Cortex of kidney (tissue), 1 donor: ENCODE results near the gene ELMO1.

Source experiments
- DNase-seq: peaks from one replicate; lab custom pipeline; 2025; lab: John Stamatoyannopoulos, UW

The ELMO1 gene

DNA sequence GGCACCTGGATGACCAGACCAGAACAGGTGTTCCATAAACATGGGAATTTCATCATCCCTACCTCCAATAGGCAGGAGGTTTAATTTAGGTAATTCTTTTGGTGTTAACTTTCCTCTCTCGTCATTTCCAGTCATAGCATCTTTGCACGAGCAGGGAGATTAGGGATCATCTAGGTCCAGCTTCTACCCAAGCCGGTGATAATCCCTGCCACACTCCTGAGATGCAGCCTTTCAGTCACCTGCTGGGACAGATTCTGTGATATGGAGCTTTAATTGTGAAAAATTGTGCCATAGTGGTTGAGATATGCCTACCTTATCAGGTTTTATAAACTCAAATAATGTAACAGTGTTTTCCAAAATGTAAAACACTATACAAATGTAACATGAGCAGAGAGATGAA lies 532.5 kb downstream of the ELMO1 start:
- DNase-seq = no peak

GRCh38 chr7:36911788-36912187 lies 536.9 kb downstream of the ELMO1 start:
- no peak for DNase-seq

GRCh38 chr7:36910859-36911258 lies 537.8 kb downstream of the ELMO1 start:
- DNase-seq = no peak

- DNase-seq = no peak
Observed at GRCh38 chr7:36910401-36910800, 538.3 kb downstream of the ELMO1 start.

GRCh38 chr7:36906956-36907635 lies 541.6 kb downstream of the ELMO1 start:
- no peak for DNase-seq

DNA sequence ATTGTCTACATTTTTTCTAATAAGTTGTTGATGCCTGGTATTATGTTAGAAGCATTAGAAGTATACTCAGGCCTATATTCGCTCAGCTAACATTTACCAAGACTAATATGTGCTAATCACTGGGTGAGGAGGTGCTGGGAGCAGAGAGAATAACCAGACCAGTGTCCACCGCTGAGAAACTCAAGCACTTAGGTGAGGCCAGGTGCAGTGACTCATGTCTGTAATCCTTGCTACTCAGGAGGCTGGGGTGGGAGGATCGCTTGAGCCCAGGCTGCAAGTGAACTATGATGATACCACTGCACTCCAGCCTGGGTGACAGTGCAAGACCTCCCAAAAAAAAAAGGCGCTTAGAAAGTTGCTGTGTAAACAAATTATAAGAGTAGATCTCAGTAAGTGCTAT lies 542.2 kb downstream of the ELMO1 start:
- no peak for DNase-seq

DNA sequence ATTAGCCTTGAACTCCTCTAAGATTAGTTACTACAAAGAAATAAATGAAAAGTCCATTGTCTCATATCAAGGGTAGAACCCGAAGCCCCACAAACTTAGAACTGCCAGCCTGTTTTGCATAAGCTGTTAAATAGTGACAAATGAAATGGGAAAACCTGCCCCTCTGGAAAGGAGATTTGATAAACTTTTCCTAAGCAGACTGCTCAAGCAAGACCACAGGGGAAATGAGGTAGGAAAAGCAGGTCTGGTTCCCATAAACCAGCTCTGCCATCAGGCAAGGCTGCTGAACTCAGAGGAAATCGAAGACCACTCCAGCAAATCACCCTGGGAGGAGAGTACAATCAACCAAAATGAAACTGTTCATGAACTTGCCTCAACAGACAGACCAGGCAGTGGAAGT lies 542.8 kb downstream of the ELMO1 start:
- DNase-seq = no peak

DNA sequence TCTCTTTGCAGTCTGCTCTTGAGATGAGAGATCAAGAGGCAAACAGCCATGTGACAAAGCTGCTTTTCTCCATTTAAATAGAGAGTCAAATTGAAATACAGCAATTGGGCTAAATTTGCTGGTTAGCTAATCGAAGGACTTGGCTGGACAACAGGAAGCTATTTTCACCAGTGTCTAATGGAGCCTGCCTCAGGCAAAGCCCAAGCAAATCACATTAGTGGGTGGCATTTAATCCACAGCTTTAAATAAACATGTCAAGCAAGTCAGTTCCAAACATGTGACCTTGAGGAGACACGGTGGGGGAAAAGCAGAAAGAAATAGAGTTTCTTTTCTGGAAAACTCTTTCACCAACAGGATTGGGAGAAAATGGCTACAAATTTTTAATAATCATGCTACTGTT lies 543.9 kb downstream of the ELMO1 start:
- no peak for DNase-seq

DNA sequence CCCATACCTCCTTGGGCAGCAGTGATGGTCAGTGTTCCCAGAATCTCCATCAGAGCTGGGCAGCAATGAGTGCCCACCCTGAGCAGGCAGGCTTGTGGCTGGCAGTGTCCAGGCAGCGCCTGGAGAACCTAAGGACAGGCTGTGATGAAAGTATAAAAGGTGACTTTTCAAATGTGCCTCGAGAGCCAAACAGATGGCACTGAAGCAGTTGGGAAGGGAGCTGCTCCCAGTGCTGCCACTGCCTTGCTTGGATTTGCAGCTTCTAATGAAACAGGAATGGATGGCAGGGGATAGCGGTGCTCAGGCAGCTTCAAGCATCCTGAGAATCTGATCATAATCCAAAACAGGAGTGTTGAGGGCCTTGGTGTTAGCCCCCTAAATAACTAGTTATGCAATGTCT lies 544.6 kb downstream of the ELMO1 start:
- DNase-seq = no peak

GRCh38 chr7:36900988-36901710 lies 547.5 kb downstream of the ELMO1 start:
- DNase-seq = no peak

GRCh38 chr7:36898186-36898585 lies 550.5 kb downstream of the ELMO1 start:
- no peak for DNase-seq

GRCh38 chr7:36896956-36897590 lies 551.6 kb downstream of the ELMO1 start:
- no peak for DNase-seq

GRCh38 chr7:36896418-36896817 lies 552.2 kb downstream of the ELMO1 start:
- DNase-seq = no peak

- DNase-seq = no peak
Observed at GRCh38 chr7:36895192-36895591, 553.5 kb downstream of the ELMO1 start.

DNA sequence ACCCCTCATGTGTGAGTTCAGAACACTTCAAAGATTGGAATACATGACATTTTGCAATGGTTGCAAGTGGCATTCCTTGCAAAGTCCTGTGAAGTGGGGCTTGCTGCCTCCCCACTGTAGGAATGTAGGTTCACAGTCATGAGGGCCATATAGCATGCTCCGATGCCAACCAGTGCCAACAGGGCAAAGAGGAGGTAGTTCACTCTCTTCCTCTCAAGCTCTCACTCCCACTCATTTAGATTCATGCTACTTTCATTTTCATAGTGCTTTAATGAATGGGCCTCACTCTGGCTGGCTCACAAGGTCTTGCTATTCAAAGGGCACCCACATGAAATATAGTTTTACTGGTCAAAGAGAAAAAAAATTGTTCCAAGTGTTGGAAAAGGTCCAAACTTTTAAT lies 554.5 kb downstream of the ELMO1 start:
- no peak for DNase-seq

GRCh38 chr7:36889182-36889581 lies 559.5 kb downstream of the ELMO1 start:
- no peak for DNase-seq

DNA sequence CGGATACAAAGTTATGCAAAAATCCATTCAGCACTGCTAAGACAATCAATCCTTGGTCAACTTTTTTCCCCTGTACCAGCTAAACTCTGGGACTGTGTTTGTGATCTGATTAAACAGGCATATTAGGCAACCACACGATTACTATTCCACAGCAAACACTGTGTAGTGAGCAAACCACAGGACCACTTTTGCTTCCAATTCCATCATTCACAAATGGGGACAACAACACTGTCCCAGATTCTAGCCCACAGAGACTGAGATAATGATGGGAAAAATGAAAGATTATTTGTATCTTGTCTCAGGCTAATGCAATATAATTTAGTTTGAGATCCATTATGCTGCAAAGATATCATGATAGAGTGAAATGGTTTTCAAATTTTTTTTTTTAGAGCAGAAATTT lies 560.7 kb downstream of the ELMO1 start:
- DNase-seq = no peak

GRCh38 chr7:36887233-36887632 lies 561.4 kb downstream of the ELMO1 start:
- no peak for DNase-seq

DNA sequence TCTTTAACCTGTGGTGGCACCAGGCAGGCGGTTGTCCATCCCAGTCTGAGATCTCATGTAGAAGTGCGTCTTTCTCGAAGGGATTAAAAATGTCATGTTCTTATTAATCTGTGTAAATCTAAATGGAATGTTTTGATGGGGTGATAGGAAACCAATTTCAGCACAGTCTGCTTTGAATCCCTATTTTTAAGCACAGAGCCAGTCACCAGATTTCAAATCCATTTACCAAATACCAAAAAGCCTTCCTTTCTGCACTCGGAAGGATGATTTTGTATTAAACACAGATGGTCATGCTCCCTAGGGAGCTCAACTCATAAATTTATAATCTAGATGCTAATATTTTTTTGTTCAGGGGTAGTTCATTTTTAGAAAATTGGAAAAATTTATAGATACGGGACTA lies 563.8 kb downstream of the ELMO1 start:
- no peak for DNase-seq

DNA sequence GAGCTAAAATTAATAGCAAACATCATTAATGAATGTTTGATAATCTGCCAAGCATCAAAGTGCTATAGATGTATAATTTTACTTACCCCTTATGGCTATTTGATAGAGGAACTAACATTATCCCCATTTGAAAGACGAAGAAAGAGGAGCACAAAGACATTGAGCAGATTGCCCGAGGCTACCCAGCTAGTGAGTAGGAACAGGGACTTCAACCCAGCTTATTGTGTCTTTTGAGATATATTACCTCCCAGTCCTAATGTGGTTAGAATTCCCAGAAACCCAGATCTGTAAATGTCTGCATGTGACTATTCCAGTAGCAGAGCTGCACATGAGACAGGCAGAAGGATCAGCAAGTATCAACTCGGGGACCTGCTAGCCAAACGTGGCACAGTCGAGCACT lies 564.3 kb downstream of the ELMO1 start:
- DNase-seq = no peak

DNA sequence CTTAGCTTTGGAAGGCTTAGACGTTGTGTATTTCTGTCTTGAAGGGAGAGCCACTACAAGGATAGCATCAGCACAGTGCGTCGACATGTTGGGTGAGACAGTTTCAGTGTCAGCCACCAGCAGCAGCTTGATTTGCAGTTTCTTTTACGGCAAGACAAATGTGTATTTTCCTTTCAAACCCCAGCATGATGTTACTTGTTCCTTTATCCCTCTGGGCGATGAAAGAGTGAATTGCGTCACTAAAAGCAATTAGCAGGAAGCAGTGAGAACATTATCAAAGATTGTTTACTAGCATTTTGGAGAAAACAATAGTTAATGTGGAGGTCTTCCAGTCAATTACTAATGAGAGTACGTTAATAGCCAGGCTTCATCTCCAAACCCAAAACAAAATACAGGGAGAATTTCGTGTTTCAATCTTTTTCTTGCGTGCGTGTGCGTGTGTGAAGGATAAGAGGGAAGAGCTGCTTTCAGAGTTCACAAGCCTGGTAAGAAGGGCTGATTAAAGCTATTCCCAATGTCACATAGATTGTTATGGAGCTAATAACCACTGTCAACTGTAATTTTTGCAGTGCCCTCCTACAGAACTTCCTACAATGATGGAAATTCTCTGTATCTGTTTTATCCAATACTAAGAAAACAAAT lies 567.3 kb downstream of the ELMO1 start:
- no peak for DNase-seq

DNA sequence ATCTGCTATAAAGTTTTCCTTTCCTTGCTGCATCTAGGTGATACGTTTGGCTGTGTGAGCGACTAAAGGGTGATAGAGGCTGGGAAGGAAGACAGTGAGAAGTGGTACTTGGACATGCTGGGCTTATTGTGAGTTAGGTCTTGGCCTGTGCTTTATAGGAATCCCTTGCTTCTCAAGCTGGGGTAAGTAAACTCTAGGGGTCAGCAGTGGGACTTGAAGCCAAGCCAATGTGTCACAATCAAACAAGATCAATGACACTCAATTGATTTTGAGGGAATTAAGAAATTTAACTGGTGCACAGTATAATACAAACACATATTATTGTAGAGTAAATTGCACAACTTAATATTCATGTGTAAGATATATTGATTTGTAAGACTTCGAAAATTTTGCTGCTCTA lies 568.6 kb downstream of the ELMO1 start:
- no peak for DNase-seq

DNA sequence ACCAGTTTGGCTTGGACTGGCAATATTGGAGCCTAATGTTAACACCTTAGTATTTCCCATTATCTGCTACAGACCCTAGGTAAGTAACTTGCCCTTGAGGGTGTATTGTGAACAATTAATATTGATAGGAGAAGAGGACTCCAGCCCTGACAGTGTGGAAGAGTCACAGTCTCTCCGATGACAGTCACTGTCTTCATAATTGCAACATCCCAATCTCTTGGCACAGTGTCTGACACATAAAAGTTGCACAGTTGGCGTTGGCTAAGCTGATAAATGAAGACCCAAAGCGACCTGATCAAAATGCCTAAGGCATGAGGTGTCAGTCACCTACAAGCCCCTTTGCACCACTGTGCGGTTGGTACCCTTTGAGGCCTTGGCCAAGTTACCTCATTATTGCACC lies 569.6 kb downstream of the ELMO1 start:
- no peak for DNase-seq
